Measurements from ENCODE around the gene MEG3. TPM values are rescaled to one million over a fixed set of nuclear protein-coding genes. Genes with fewer than 3 reads are reported as not detected.

The MEG3 gene
- total and polyA plus RNA-seq, 2 donors from 2014 or later = 24.0 to 29.6 TPM

DNA sequence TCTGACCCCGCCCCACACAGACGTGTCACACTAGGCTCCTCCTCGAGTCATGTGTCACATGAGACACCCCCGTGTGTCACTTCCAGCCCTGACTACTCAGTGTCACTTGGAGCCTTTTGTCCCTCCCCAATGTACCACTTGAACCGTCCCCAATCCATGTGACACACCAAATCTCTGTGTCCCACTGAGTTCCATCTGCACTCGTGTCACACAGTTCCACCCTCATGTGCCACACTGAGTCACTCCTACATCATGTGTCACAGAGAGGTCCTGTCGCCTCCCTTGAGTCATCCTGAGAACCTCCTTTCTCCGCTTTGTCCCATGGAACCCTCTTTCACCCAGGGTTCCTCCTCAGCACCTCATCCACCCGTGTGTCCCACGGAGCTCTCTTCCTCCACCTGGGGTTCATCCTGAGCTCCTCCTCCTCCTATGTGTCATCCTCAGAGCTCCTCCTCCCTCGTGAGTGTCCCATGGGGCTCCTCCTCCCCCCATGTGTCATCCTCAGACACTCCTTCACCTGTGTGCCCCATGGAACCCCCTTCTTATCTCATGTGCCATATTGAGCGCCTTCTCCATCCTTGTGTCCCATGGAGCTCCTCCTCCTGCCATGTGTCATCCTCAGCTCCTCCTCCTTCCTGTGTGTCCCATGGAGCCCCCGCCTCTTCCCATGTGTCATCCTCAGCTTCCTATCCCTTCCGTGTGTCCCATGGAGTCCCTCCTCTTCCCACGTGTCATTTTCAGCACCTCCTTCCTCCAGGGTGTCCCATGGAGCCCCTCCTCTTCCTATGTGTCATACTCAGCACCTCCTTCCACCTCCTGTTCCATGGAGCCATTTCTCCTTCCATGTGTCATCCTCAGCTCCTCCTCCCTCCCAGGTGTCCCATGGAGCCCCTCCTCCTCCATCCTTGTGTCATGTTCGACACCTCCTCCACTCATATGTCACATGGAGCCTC lies 45.6 kb downstream of the MEG3 start:
- TF ChIP-seq CTCF (IDR thresholded peaks at IDR 0.05; ENCODE audit: borderline replicate concordance, extremely low read depth, insufficient read depth) = no peak
- no peak for FAIRE-seq
- intact Hi-C loops (cut with DNase I) = no loop called here
- H3K4me1 ChIP-seq (ENCODE audit: control insufficient read depth in 2 of 3, insufficient read depth in 2 of 3, low read depth in 1 of 3, low read length in 3 of 3) = no peaks in the 10 kb centered on the region
- no peaks in the 10 kb centered on the region for H3K9me3 ChIP-seq (ENCODE audit: control insufficient read depth in 2 of 3, insufficient read depth in 1 of 3, low read length in 3 of 3)
- H3K36me3 ChIP-seq (ENCODE audit: control insufficient read depth in 2 of 3, insufficient read depth in 3 of 3, low read length in 3 of 3) = no peaks in the 10 kb centered on the region
- H3K9ac ChIP-seq (ENCODE audit: low read length in 3 of 3) = no peak overlapping the region
- no peak overlapping the region for H3K27ac ChIP-seq (ENCODE audit: low read depth in 2 of 2, low read length in 2 of 2)
- peak in 2 of 5 donors; percentile 23 to 33 for DNase-seq
- no peak overlapping the region for H3K4me3 ChIP-seq (ENCODE audit: low read length in 3 of 3)
- no peaks in the 10 kb centered on the region for H3K27me3 ChIP-seq (ENCODE audit: control insufficient read depth, insufficient read depth, low read length)

DNA sequence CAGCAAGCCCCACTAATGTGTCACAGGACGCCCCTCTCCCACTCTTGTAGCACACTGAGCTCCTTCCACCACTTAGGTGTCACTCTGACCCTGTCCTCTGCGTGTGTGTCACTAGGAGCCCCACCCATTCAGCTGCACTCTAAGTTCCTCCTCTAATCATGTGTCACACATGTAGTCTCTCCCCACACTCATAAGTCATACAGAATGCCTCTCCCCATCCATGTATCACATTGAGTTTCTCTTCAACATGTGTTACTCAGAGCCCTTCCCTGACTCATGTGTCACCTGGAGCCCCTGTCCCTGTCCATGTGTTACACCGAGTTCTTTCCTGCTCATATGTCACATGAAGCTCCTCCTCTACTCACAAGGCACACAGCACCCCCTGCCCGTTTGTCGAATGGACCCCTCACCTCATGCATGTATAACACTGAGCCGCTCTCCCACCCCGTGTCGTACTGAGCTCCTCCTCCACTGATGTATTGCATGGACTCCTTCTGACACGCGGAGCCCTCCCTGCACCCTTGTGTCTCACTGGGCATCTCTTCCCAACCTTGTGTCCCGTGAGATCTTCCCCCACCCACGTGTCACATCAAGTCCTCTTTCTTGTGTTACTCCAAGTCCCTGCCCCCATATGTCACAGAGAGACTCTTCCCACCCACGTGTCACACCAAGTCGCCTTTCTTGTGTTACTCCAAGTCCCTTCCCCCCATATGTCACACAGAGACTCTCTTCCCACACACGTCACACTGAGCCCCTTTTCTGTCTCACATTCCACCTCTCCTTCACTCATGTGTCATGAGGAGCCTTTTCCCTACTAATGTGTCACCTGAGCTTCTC lies 46.6 kb downstream of the MEG3 start:
- no peak for TF ChIP-seq CTCF (IDR thresholded peaks at IDR 0.05; ENCODE audit: borderline replicate concordance, extremely low read depth, insufficient read depth)
- Histone ChIP-seq H3K9me3 (ENCODE audit: control insufficient read depth in 2 of 3, insufficient read depth in 1 of 3, low read length in 3 of 3) (no peaks in the 10 kb centered on the region), H3K27me3 (ENCODE audit: control insufficient read depth, insufficient read depth, low read length) (no peaks in the 10 kb centered on the region), H3K4me1 (ENCODE audit: control insufficient read depth in 2 of 3, insufficient read depth in 2 of 3, low read depth in 1 of 3, low read length in 3 of 3) (no peaks in the 10 kb centered on the region), H3K27ac (ENCODE audit: low read depth in 2 of 2, low read length in 2 of 2) (no peak overlapping the region), H3K4me3 (ENCODE audit: low read length in 3 of 3) (no peak overlapping the region), H3K36me3 (ENCODE audit: control insufficient read depth in 2 of 3, insufficient read depth in 3 of 3, low read length in 3 of 3) (no peaks in the 10 kb centered on the region), H3K9ac (ENCODE audit: low read length in 3 of 3) (no peak overlapping the region)
- DNase-seq (peak in 3 of 5 donors; percentile 21 to 41 (median 37)), FAIRE-seq (no peak)
- intact Hi-C loops (cut with DNase I) = no loop called here

DNA sequence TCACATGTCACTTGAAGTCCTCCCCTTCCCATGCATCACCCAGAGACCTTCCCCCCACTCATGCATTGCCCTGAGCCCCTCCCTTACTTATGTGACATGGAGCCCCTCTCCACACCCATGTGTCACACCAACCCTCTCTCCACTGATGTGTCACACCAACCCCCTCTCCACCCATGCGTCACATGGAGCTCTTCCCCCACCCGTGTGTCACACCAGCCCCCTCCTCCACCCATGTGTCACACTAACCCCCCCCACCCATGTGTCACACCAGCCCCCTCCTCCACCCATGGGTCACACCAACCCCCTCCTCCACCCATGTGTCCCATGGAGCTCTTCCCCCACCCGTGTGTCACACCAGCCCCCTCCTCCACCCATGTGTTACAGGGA lies 47.2 kb downstream of the MEG3 start:
- Histone ChIP-seq H3K9ac (ENCODE audit: low read length in 3 of 3) (no peak overlapping the region), H3K36me3 (ENCODE audit: control insufficient read depth in 2 of 3, insufficient read depth in 3 of 3, low read length in 3 of 3) (no peaks in the 10 kb centered on the region), H3K27me3 (ENCODE audit: control insufficient read depth, insufficient read depth, low read length) (no peaks in the 10 kb centered on the region), H3K9me3 (ENCODE audit: control insufficient read depth in 2 of 3, insufficient read depth in 1 of 3, low read length in 3 of 3) (no peaks in the 10 kb centered on the region), H3K4me1 (ENCODE audit: control insufficient read depth in 2 of 3, insufficient read depth in 2 of 3, low read depth in 1 of 3, low read length in 3 of 3) (no peaks in the 10 kb centered on the region), H3K4me3 (ENCODE audit: low read length in 3 of 3) (no peak overlapping the region), H3K27ac (ENCODE audit: low read depth in 2 of 2, low read length in 2 of 2) (no peak overlapping the region)
- no peak for TF ChIP-seq CTCF (IDR thresholded peaks at IDR 0.05; ENCODE audit: borderline replicate concordance, extremely low read depth, insufficient read depth)
- FAIRE-seq = no peak
- DNase-seq = peak in 2 of 5 donors; percentile 27 to 44
- intact Hi-C loops (cut with DNase I) = no loop called here

Data from kidney (tissue), 14 donors.